ENCODE measurements around the gene ANO2.

- TF ChIP-seq CTCF (IDR thresholded peaks at IDR 0.05), result no peak
- no peak for TF ChIP-seq POLR2A (IDR thresholded peaks at IDR 0.05)
Observed at GRCh38 chr12:5736527-5736926, 208.5 kb downstream of the ANO2 start.

Data from uterus (tissue), 2 donors.